Measurements from ENCODE around the gene AURKB. TPM values are rescaled to one million over a fixed set of nuclear protein-coding genes. Genes with fewer than 3 reads are reported as not detected.
A peak's percentile ranks its signal among the peaks of the same experiment; 100 is the strongest.

AURKB gene
- total RNA-seq, 4 donors from 2014 or later: 2.3 TPM; not detected in 3

- H3K36me3 ChIP-seq: no peaks in the 10 kb centered on the region
- H3K4me1 ChIP-seq: peaks cover 6 to 14% of the 10 kb centered on the region in 2 donors
- in situ Hi-C loops (cut with MboI; ENCODE audit: low sequenced_read_pairs in 4 of 4): no loop called here
- ATAC-seq (no peak), DNase-seq (no peak)
- no peak overlapping the region for H3K4me3 ChIP-seq
- H3K27ac ChIP-seq: no peak overlapping the region
- intact Hi-C loops (cut with DNase I; ENCODE audit: low total_unique reads): no loop called here
- no peaks in the 10 kb centered on the region for H3K9me3 ChIP-seq
- TF ChIP-seq CTCF (IDR thresholded peaks at IDR 0.05 in 4 of 5, conservative IDR thresholded peaks at IDR 0.05 in 1 of 5) (no peak), POLR2A (IDR thresholded peaks at IDR 0.05) (no peak)
- no peaks in the 10 kb centered on the region for H3K27me3 ChIP-seq
Observed at GRCh38 chr17:8206536-8206935, 3.8 kb downstream of the AURKB start.

DNA sequence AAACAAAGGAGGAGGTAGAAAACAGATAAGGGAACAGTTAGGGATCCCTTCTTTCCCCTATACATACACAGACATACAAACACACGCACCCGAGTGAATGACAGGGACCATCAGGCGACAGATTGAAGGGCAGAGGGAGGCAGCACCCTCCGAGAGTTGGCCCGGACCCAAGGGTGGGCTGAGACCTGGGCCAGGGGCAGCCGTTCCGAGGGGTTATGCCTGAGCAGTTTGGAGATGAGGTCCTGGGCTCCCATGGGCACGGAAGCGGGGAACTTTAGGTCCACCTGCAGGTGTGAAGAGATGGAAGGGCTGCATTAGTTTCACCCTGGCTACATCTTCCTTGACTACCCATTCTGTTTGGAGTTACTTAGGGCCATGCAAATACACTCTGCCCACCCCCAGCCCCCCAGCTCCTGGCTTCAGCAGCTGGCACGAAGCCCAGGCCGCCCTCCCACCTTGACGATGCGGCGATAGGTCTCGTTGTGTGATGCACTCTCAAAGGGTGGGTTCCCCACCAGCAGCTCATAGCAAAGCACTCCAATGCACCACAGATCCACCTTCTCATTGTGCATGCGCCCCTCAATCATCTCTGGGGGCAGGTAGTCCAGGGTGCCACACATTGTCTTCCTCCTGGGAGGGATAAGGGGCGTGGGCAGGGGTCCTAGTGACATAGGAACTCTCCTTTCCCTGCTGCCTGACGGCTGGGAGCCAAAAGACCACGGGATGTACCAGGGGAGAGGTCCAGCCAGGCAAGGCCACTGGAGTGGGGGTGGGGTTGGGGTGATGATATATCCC lies 5.4 kb downstream of the AURKB start:
- TF ChIP-seq POLR2A (IDR thresholded peaks at IDR 0.05) (no peak), CTCF (IDR thresholded peaks at IDR 0.05 in 4 of 5, conservative IDR thresholded peaks at IDR 0.05 in 1 of 5) (no peak)
- H3K4me1 ChIP-seq: peaks cover 1 to 3% of the 10 kb centered on the region in 2 donors
- H3K4me3 ChIP-seq: no peak overlapping the region
- intact Hi-C loops (cut with DNase I; ENCODE audit: low total_unique reads): loop anchor here (5.0 kb wide), 1 partner anchor 82 kb away; the partner anchor contains the start of gene RANGRF
- DNase-seq (no peak), ATAC-seq (no peak)
- H3K27ac ChIP-seq: no peak overlapping the region
- no peaks in the 10 kb centered on the region for H3K36me3 ChIP-seq
- H3K27me3 ChIP-seq: no peaks in the 10 kb centered on the region
- H3K9me3 ChIP-seq: no peaks in the 10 kb centered on the region
- in situ Hi-C loops (cut with MboI; ENCODE audit: low sequenced_read_pairs in 4 of 4): no loop called here

DNA sequence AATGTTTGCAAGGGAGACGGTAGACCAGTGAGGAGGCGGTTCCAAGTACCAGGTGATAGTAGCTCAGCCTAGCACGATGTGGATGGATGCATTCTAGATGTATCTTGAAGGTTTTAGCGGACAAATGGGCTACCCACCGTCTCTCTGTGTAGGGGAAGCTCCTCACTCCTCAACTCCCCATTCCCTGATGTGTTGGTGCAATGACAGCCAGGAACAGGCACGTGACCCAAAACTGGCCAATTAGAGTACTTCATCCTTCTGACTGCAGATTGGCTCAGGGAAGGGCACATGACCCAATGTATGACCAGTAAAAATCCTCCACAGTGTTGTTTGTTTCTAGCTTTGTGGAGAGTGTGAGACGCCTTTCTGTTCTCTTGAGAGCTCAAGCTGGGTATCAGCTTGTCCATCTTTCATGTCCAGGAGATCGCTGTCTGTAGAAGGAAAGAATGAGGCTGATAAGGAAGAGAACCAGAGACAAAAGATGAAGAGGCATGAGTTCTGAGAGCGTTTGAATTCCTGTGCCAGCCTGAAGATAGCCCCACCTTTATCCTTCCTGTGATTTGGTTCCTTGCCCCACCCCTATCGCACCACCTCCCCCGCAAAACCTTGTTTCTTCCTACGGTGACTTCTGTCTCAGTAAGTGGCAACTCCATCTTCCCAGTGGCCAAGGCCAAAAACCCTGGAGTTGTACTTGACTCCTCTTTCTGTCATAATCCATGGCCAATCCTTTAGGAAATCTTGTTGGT lies 18.1 kb downstream of the AURKB start:
- in situ Hi-C loops (cut with MboI; ENCODE audit: low sequenced_read_pairs in 4 of 4) (no loop called here), intact Hi-C loops (cut with DNase I; ENCODE audit: low total_unique reads) (no loop called here)
- peak overlapping the region; percentile 43 to 59 (median 57) for H3K4me3 ChIP-seq
- no peaks in the 10 kb centered on the region for H3K36me3 ChIP-seq
- H3K4me1 ChIP-seq: peaks cover 37 to 38% of the 10 kb centered on the region in 2 donors
- peak overlapping the region; percentile 89 to 96 (median 92) for H3K27ac ChIP-seq
- H3K27me3 ChIP-seq: no peaks in the 10 kb centered on the region
- DNase-seq (peak; percentile 92 to 94), ATAC-seq (peak; percentile 77 to 80)
- peak; percentile 73 to 86 for TF ChIP-seq POLR2A (IDR thresholded peaks at IDR 0.05)
- no peak for TF ChIP-seq CTCF (IDR thresholded peaks at IDR 0.05 in 4 of 5, conservative IDR thresholded peaks at IDR 0.05 in 1 of 5)
- H3K9me3 ChIP-seq: no peaks in the 10 kb centered on the region

GRCh38 chr17:8190506-8190905 lies 19.9 kb downstream of the AURKB start:
- intact Hi-C loops (cut with DNase I; ENCODE audit: low total_unique reads): no loop called here
- peaks cover 37 to 42% of the 10 kb centered on the region in 2 donors for H3K4me1 ChIP-seq
- TF ChIP-seq POLR2A (IDR thresholded peaks at IDR 0.05) (no peak), CTCF (IDR thresholded peaks at IDR 0.05 in 4 of 5, conservative IDR thresholded peaks at IDR 0.05 in 1 of 5) (no peak)

More at GRCh38 chr17:8190506-8190905, 19.9 kb downstream of the AURKB start:
- Histone ChIP-seq H3K27me3 (no peaks in the 10 kb centered on the region), H3K4me3 (peak overlapping the region; percentile 21 to 98 (median 54)), H3K9me3 (no peaks in the 10 kb centered on the region), H3K27ac (peak overlapping the region; percentile 86 to 99 (median 97)), H3K36me3 (no peaks in the 10 kb centered on the region)
- DNase-seq (no peak), ATAC-seq (no peak)
- in situ Hi-C loops (cut with MboI; ENCODE audit: low sequenced_read_pairs in 4 of 4): no loop called here

Data from gastrocnemius medialis (tissue), 4 donors.